ENCODE results near the gene TSSK2.
"Not testable (repeated sequence)": the region's sequence is repeated elsewhere in the genome, so short reads cannot be mapped to it uniquely, and the experiment has no call there.

Gene TSSK2

GRCh38 chr22:19130959-19131684 lies at the start of gene TSSK2:
TSS of gene TSSK2 (plus strand) at chr22:19131308. CDS start at chr22:19131400, 92 bp downstream.
- no peak for DNase-seq

GRCh38 chr22:19081351-19081750 lies 49.8 kb upstream of the TSSK2 start:
- DNase-seq: no peak

DNA sequence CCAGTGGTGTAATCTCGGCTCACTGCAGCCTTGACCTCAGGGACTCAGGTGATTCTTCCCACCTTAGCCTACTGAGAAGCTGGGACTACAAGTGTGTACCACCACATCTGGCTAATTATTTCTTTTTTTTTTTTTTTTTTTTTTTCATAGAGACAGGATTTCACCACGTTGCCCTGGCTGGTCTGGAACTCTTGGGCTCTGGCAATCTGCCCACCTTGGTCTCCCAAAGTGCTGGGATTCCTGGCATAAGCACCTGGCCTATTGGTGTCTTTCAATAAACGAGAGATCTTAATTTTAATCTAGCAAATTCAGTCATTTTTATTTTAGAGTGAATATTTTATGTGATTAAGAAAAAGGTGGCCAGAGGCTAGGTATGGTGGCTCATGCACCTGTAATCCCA lies 49.0 kb upstream of the TSSK2 start:
- DNase-seq: no peak

DNA sequence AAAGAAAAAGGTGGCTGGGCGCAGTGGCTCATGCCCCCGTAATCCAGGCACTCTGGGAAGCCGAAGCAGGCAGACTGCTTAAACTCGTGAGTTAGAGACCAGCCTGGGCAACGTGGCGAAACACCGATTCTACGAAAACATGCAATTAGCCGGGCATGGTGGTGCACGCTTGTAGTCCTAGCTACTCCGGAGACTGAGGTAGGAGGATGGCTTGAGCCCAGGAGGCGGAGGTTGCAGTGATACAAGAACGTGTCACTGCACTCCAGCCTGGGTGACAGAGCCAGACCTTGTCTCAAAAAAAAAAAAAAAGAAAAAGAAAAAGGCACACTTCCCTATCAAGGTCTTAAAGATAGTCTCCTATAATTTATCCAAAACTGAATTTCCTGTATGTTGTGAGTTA lies 48.3 kb upstream of the TSSK2 start:
- DNase-seq: no peak

- not testable (repeated sequence) for DNase-seq
These were observed 47.0 kb upstream of the TSSK2 start for GRCh38 chr22:19084126-19084525.

DNA sequence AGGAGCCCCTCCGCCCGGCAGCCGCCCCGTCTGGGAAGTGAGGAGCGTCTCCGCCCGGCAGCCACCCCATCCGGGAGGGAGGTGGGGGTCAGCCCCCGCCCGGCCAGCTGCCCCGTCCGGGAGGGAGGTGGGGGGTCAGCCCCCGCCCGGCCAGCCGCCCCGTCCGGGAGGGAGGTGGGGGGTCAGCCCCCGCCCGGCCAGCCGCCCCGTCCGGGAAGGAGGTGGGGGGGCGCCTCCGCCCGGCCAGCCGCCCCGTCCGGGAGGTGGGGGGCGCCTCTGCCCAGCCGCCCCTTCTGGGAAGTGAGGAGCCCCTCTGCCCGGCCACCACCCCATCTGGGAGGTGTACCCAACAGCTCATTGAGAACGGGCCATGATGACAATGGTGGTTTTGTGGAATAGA lies 46.5 kb upstream of the TSSK2 start:
- not testable (repeated sequence) for DNase-seq

- DNase-seq: peak in 1 of 2 donors; percentile 25
These were observed 45.8 kb upstream of the TSSK2 start for GRCh38 chr22:19085233-19085718.

GRCh38 chr22:19086417-19086816 lies 44.7 kb upstream of the TSSK2 start:
- no peak for DNase-seq

- no peak for DNase-seq
These were observed 44.2 kb upstream of the TSSK2 start for GRCh38 chr22:19086896-19087295.

DNA sequence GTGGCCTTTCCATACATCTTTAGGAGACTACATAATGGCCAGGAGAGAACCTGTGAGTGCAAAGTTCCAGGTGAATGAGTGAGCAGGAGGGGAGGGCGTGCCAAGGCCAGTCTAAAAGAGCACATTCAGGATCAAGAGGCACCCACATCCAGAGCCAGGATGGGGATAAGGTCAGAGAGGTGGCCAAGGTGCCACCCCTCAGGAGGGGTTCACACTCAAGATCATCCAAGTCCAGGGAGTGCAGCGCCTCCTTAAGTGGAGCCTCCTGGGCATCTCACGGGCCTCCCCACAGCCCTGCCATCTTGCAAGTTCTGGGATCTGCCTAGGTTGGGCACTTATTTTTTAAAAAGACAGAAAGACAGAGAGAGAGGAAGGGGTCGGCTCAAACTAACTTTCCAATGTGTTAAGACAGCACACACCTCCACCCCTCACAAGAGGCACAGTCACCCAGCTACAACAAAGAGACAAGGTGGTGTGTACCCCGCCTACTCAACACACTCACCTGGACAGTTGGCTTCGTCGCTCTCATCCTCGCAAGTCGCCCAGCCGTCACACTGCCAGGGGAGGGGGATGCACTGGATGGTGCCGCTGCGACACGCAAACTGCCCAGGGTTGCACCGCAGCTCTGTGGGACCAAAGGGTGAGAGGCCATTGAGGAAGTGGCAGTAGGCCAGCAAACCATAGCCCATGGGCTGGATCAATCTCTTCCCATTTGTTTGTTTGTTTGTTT lies 42.1 kb upstream of the TSSK2 start:
- no peak for DNase-seq

DNA sequence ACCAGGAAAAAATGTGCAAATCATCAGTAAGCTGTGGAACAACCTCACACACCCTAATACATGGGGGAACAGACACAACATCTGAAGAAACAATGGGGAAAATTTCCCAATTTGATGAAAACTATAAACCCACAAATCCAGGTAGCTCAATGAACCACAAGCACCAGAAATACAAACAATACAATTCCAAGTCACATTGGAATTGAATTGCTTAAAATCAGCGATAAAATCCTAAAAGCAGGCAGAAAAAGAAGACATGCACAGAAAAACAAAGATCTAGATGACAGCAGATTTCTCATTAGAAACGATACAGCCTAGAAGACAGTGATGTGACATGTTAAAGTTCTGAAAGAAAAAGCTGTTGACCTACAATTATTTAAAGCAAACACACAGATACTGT lies 40.9 kb upstream of the TSSK2 start:
- no peak for DNase-seq

- no peak for DNase-seq
These were observed 40.5 kb upstream of the TSSK2 start for GRCh38 chr22:19090586-19091127.

DNA sequence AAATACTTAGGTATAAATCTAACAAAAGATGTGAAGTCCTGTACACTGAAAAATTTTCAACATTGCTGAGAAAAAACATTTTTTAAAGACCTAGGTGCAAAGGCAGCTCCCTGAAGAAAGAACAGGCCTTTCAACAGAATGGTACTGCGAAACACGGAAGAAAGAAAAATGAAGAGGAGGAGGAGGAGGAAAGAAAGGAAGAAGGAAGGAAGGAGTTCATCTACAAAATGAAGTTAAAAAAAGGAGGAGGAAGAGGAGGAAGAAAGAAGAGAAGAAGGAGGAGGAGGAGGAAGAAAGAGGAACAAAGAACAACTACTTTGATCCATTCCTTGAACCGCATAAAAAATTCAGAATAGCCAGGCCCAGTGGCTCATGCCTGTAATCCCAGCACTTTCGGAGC lies 38.4 kb upstream of the TSSK2 start:
- DNase-seq: no peak

- DNase-seq: no peak
These were observed 36.6 kb upstream of the TSSK2 start for GRCh38 chr22:19094393-19094997.

DNA sequence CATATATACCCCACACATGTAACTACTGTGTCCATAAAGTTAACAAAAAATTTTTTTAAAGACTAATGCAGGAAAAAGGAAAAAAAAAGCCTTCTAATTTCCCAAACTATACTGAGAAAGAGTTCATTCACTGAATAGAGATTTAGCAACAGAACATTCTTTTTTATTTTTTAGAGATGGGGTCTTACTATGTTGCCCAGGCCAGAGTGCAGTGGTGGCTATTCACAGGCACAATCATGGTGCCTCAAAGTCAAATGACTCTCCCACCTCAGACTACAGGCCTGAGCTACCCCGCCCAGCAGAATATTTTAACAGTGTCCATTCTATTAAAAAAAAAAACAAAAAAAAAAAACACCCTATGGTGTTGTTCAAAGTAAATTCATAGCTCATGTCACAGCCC lies 34.6 kb upstream of the TSSK2 start:
- no peak for DNase-seq

GRCh38 chr22:19097518-19097917 lies 33.6 kb upstream of the TSSK2 start:
- DNase-seq: no peak

GRCh38 chr22:19098157-19098556 lies 33.0 kb upstream of the TSSK2 start:
- DNase-seq: no peak

DNA sequence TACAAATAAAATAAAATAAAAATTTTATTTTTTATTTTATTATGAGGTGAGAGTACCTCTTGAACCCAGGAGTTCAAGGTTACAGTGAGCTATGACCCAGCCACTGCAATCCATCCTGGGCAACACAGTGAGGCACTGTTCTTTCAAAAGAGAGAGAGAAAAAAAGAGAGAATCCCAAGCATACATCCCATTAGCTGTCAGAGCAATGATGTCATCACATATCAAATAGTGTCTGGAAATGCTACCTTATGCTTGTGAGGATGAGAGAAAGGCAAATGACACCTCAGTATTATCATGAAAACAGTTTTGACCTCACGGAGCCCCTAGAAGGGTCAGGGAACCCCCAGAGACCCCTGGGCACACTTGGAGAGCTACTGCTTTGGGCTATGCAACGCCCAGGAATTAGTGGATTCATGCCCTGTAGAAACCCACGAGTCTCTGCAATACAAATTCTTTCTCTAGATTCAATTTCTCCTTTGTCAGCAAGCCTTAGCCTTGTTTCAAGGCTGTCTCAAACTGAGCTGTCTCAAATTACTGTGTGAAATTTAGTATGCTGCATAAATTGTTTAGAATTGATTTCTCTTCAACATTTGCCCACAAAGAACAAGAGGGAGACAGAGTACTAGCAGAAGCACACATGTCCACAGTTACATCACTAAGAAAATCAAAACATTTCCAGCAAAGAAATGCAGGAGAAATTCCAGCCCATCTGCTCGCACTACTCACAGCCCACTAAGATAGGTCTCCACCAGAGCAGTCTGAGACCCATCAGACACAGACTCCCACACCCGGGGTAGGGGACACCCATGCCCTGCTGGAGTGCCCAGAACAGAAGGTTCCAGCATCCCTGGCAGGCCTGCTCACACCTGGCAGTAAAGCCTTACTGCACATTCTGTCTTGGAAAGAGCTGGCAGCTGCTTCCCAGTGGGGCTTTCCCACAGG lies 27.0 kb upstream of the TSSK2 start:
- DNase-seq: peak in 1 of 2 donors; percentile 23

- DNase-seq: no peak
These were observed 25.7 kb upstream of the TSSK2 start for GRCh38 chr22:19105456-19105855.

DNA sequence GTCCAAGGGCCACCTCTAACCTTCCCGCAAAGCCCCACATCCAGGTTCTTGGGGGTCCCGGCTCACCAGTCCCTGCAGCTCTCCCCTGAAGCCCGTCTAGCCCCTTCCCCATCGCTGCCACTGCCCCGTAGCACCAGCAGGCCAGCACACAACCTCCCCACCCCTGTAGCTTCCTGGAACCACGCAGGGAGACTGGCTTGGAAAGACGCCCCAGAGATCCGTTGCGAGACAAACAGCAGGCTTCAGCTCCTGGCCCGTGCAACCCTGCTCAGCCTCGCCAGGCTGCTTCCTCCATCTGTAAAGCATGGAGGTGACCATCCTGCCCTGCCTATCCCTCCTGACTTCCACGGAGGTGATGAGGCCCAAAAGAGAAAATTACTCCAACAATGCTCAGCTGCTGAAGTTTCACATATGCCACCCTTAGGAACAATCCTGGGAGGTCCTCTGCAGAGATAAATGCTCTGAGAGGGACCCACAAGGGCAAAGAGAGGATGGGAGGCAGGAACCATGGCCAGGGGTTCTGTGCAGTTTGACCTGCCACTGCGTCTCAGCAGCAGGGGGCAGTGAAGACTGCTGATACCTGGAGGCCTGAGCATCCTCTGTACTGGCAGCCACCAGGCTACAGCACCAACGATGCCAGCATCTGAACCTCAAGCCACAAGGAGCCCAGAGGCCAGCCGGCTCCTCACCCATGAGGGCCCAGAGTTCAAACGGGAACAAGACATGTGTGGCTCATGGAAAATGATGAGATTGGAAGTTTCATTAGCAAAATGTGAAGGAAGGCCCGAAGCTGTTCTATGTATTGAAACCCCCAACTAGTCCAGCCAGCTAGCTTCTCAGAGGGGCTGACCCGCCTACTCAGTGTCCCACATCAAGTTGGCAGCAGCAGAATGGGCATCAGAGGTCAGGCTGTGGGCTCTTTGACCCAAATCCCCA lies 25.0 kb upstream of the TSSK2 start:
- no peak for DNase-seq
